ENCODE data around the gene PPIB. TPM values are rescaled to one million over a fixed set of nuclear protein-coding genes. Genes with fewer than 3 reads are reported as not detected.
"Not testable (repeated sequence)": the region's sequence is repeated elsewhere in the genome, so short reads cannot be mapped to it uniquely, and the experiment has no call there.

Gene PPIB
- total and polyA plus RNA-seq, 12 donors: 313 to 2,941 (median 648) TPM

DNA sequence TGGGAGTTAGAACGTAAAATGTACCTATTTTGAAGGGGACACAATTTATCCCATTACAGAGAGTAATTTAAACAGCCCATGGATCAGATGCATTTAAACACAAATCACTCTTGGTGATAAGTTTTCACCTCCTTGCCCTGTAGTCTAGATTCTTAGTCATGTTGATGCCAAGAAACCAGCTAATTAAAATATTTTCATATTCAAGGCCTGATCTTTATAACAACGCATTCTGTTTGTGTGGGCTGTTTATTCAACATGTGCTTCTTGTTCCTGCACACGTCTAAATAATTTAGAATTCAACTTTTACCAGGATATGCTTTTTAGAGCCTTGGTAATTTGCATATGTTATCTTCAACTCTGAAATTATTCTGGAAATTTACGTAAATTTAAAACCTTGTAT is 41.2 kb downstream of the PPIB start:
- TF ChIP-seq, protein P1, sequence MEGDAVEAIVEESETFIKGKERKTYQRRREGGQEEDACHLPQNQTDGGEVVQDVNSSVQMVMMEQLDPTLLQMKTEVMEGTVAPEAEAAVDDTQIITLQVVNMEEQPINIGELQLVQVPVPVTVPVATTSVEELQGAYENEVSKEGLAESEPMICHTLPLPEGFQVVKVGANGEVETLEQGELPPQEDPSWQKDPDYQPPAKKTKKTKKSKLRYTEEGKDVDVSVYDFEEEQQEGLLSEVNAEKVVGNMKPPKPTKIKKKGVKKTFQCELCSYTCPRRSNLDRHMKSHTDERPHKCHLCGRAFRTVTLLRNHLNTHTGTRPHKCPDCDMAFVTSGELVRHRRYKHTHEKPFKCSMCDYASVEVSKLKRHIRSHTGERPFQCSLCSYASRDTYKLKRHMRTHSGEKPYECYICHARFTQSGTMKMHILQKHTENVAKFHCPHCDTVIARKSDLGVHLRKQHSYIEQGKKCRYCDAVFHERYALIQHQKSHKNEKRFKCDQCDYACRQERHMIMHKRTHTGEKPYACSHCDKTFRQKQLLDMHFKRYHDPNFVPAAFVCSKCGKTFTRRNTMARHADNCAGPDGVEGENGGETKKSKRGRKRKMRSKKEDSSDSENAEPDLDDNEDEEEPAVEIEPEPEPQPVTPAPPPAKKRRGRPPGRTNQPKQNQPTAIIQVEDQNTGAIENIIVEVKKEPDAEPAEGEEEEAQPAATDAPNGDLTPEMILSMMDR (IDR thresholded peaks at IDR 0.05): no peak
- TF ChIP-seq POLR2A (IDR thresholded peaks at IDR 0.05): no peak
- 82 to 88% (median 86%) methylated on average over 4 of the region's 4 CpGs for WGBS, 4 donors
- DNase-seq: no peak
- H3K4me1 ChIP-seq (replicated peaks in 1 of 2): no peaks in the 10 kb centered on the region
- no peaks in the 10 kb centered on the region for H3K27me3 ChIP-seq
- no peaks in the 10 kb centered on the region for H3K9me3 ChIP-seq (replicated peaks in 1 of 3)
- no peak overlapping the region for H3K4me3 ChIP-seq
- no peak overlapping the region for H3K27ac ChIP-seq
- intact Hi-C loops (cut with DNase I): no loop called here
- H3K36me3 ChIP-seq (replicated peaks in 1 of 2): peaks cover 0 to 89% of the 10 kb centered on the region in 2 donors

DNA sequence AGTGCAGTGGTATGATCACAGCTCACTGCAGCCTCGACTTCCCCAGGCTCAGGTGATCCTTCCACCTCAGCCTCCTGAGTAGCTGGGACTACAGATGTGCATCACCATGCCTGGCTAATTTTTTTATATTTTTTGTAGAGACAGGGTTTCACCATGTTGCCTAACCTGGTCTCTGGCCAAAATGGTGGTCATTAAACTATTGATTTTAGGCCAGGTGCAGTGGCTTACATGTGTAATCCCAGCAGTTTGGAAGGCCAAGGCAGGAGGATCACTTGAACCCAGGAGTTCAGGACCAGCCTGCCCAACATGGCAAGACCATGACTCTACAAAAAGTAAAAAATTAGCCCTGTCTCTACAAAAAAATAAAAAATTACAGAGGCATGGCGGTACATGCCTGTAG is 42.5 kb downstream of the PPIB start:
- 96 to 100% (median 98%) methylated on average over 2 of the region's 2 CpGs for WGBS, 4 donors
- peaks cover 0 to 82% of the 10 kb centered on the region in 2 donors for H3K36me3 ChIP-seq (replicated peaks in 1 of 2)
- H3K4me1 ChIP-seq (replicated peaks in 1 of 2); intact Hi-C loops (cut with DNase I); H3K27me3 ChIP-seq; DNase-seq; H3K9me3 ChIP-seq (replicated peaks in 1 of 3); H3K4me3 ChIP-seq; H3K27ac ChIP-seq: not testable (repeated sequence)

DNA sequence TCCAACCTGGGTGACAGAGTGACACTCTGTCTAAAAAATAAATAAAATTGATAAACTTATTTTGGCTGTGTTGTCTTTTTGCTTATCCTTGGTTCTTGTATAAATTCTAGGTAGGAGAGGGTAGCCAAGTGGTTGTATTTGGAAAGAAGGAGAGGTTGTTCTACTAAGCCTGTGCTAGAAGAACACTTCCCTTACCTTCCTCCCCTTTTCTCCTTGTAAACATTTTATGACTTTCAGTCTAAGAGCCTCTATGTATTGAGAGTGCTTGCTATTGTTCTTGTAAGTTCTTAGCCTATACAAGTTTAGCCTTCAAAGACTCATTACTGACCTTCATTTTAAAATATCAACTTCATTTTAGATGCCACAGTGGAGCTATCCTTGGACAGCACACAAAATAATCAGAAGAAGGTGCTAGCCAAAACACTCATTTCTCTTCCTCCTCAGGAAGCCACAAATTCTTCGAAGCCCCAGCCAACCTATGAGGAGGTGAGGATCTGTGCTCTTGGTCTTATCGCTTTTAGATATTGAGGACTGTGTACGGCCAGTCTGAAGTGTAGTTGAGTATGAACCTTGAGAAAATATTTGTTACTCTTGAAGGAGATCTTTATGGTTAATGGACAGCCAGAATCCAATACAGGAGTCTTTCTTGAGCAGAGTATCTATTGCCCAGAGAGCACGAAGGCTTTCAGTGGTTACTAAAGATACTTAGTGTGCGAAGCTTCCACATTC is 44.9 kb downstream of the PPIB start:
- intact Hi-C loops (cut with DNase I): no loop called here
- TF ChIP-seq POLR2A (IDR thresholded peaks at IDR 0.05): no peak
- TF ChIP-seq, protein P1 (IDR thresholded peaks at IDR 0.05): no peak
- no peak overlapping the region for H3K4me3 ChIP-seq
- WGBS, 4 donors: 88 to 89% (median 89%) methylated on average over 5 of the region's 5 CpGs
- peaks cover 0 to 4% of the 10 kb centered on the region in 2 donors for H3K4me1 ChIP-seq (replicated peaks in 1 of 2)
- no peaks in the 10 kb centered on the region for H3K27me3 ChIP-seq
- no peaks in the 10 kb centered on the region for H3K9me3 ChIP-seq (replicated peaks in 1 of 3)
- H3K27ac ChIP-seq: no peak overlapping the region
- peaks cover 0 to 83% of the 10 kb centered on the region in 2 donors for H3K36me3 ChIP-seq (replicated peaks in 1 of 2)
- no peak for DNase-seq

DNA sequence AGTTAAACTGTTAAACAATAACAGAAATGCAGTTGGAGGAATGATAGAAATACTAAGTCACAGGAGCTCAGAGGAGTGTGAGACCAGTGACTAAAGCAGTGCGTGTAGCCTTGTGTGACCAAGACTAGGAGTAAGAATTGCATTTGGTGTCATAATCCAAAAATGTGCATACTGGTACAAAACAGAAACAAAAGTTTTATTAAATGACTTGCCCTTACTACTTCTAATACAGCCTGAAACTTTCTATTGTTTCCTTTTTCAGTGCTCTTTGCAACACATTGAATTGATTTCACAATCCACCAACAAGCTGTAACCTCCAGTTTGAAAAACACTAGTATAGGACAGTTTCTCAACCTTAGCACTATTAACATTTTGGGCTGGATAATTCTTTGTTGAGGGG is 49.9 kb downstream of the PPIB start:
- 77 to 83% (median 81%) methylated on average over 1 of the region's 1 CpG for WGBS, 4 donors
- TF ChIP-seq, protein P1 (IDR thresholded peaks at IDR 0.05): no peak
- no peak for TF ChIP-seq POLR2A (IDR thresholded peaks at IDR 0.05)

More for the DNA sequence above, 49.9 kb downstream of the PPIB start:
- Histone ChIP-seq H3K4me1 (replicated peaks in 1 of 2) (peaks cover 9 to 27% of the 10 kb centered on the region in 2 donors), H3K9me3 (replicated peaks in 1 of 3) (no peaks in the 10 kb centered on the region), H3K27me3 (no peaks in the 10 kb centered on the region), H3K27ac (no peak overlapping the region), H3K4me3 (no peak overlapping the region), H3K36me3 (replicated peaks in 1 of 2) (peaks cover 0 to 38% of the 10 kb centered on the region in 2 donors)
- intact Hi-C loops (cut with DNase I): no loop called here
- no peak for DNase-seq

Data from adrenal gland (tissue), 12 donors.